Skeletal muscle satellite cell (primary cell): ENCODE measurements around the gene RMRP.
A peak's percentile ranks its signal among the peaks of the same experiment; 100 is the strongest.

Source experiments
- H3K27me3 ChIP-seq: 2 replicates; pipeline ENCODE4 v1.7.0; 2013; ENCODE audit warnings: low read length; ENCODE audit not compliant: control insufficient read depth, insufficient read depth
- H3K36me3 ChIP-seq: 2 replicates; pipeline ENCODE4 v1.7.0; 2013; ENCODE audit warnings: mild to moderate bottlenecking, control low read depth, low read length; ENCODE audit not compliant: insufficient read depth
- H3K4me1 ChIP-seq: 2 replicates; pipeline ENCODE4 v1.7.0; 2013; ENCODE audit warnings: low read length; ENCODE audit not compliant: control insufficient read depth, insufficient read depth
- H3K4me2 ChIP-seq: 2 replicates; pipeline ENCODE4 v1.7.0; 2013; ENCODE audit warnings: mild to moderate bottlenecking, low read length
- H3K4me3 ChIP-seq: 2 replicates; pipeline ENCODE4 v1.7.0; 2013; ENCODE audit warnings: low read length
- H3K9ac ChIP-seq: 2 replicates; pipeline ENCODE4 v1.7.0; 2013; ENCODE audit warnings: mild to moderate bottlenecking, low read depth, low read length, moderate library complexity
- H3K9me3 ChIP-seq: replicated peaks from 2 replicates; pipeline ENCODE4 v1.7.0; 2013; ENCODE audit warnings: mild to moderate bottlenecking, control low read depth, low read length

The RMRP gene

GRCh38 chr9:35674025-35674361, 16.2 kb upstream of the RMRP start:
- Histone ChIP-seq H3K4me1 (peaks cover 14% of the 10 kb centered on the region), H3K9ac (no peak overlapping the region), H3K9me3 (no peaks in the 10 kb centered on the region), H3K4me2 (no peak overlapping the region), H3K4me3 (no peak overlapping the region), H3K36me3 (no peaks in the 10 kb centered on the region), H3K27me3 (peaks cover 7% of the 10 kb centered on the region)

GRCh38 chr9:35673132-35674024, 15.6 kb upstream of the RMRP start, which contains the start of gene CA9:
CA9 (plus strand) TSS chr9:35673928; CDS start chr9:35673960, 32 bp downstream.
- H3K9me3 ChIP-seq: no peaks in the 10 kb centered on the region
- no peak within 1 kb of the TSS for H3K4me3 ChIP-seq
- H3K27me3 ChIP-seq: peaks cover 7% of the 10 kb centered on the region
- no peak within 1 kb of the TSS for H3K4me2 ChIP-seq
- H3K9ac ChIP-seq: no peak within 1 kb of the TSS
- H3K36me3 ChIP-seq: no peaks in the 10 kb centered on the region
- H3K4me1 ChIP-seq: peaks cover 14% of the 10 kb centered on the region

- Histone ChIP-seq H3K27me3 (peaks cover 2% of the 10 kb centered on the region), H3K4me2 (no peak overlapping the region), H3K9me3 (no peaks in the 10 kb centered on the region), H3K9ac (no peak overlapping the region), H3K4me1 (peaks cover 22% of the 10 kb centered on the region), H3K36me3 (no peaks in the 10 kb centered on the region), H3K4me3 (no peak overlapping the region)
Measured at GRCh38 chr9:35669331-35670145, 11.7 kb upstream of the RMRP start.

GRCh38 chr9:35667939-35668338, 10.1 kb upstream of the RMRP start:
- no peaks in the 10 kb centered on the region for H3K9me3 ChIP-seq
- H3K36me3 ChIP-seq: no peaks in the 10 kb centered on the region
- H3K9ac ChIP-seq: no peak overlapping the region
- no peak overlapping the region for H3K4me2 ChIP-seq
- H3K4me1 ChIP-seq: peaks cover 23% of the 10 kb centered on the region
- H3K4me3 ChIP-seq: no peak overlapping the region
- no peaks in the 10 kb centered on the region for H3K27me3 ChIP-seq

GRCh38 chr9:35666549-35666948, 8.7 kb upstream of the RMRP start:
- Histone ChIP-seq H3K4me2 (no peak overlapping the region), H3K4me1 (peaks cover 23% of the 10 kb centered on the region), H3K9ac (no peak overlapping the region), H3K4me3 (no peak overlapping the region), H3K36me3 (peaks cover 7% of the 10 kb centered on the region), H3K27me3 (no peaks in the 10 kb centered on the region), H3K9me3 (no peaks in the 10 kb centered on the region)

GRCh38 chr9:35666045-35666444, 8.2 kb upstream of the RMRP start:
- peaks cover 7% of the 10 kb centered on the region for H3K36me3 ChIP-seq
- no peak overlapping the region for H3K9ac ChIP-seq
- peaks cover 26% of the 10 kb centered on the region for H3K4me1 ChIP-seq
- no peak overlapping the region for H3K4me2 ChIP-seq
- no peaks in the 10 kb centered on the region for H3K9me3 ChIP-seq
- H3K4me3 ChIP-seq: no peak overlapping the region
- H3K27me3 ChIP-seq: no peaks in the 10 kb centered on the region

GRCh38 chr9:35665471-35665818, 7.6 kb upstream of the RMRP start:
- Histone ChIP-seq H3K4me3 (peak overlapping the region; percentile 75), H3K9ac (peak overlapping the region; percentile 74), H3K4me1 (peaks cover 32% of the 10 kb centered on the region), H3K36me3 (peaks cover 11% of the 10 kb centered on the region), H3K9me3 (no peaks in the 10 kb centered on the region), H3K4me2 (peak overlapping the region; percentile 91), H3K27me3 (no peaks in the 10 kb centered on the region)

- H3K4me1 ChIP-seq: peaks cover 32% of the 10 kb centered on the region
Measured at GRCh38 chr9:35664531-35665470, 7.0 kb upstream of the RMRP start, which contains the start of gene ARHGEF39. ARHGEF39 (minus strand) TSS chr9:35665195; CDS start chr9:35665169, 26 bp downstream.

GRCh38 chr9:35662437-35662836, 4.6 kb upstream of the RMRP start:
- Histone ChIP-seq H3K4me3 (no peak overlapping the region), H3K9me3 (no peaks in the 10 kb centered on the region), H3K4me1 (peaks cover 42% of the 10 kb centered on the region), H3K27me3 (no peaks in the 10 kb centered on the region), H3K9ac (no peak overlapping the region), H3K36me3 (peaks cover 16% of the 10 kb centered on the region), H3K4me2 (no peak overlapping the region)

More at GRCh38 chr9:35664531-35665470, 7.0 kb upstream of the RMRP start, which contains the start of gene ARHGEF39:
- peak within 1 kb of the TSS; percentile 74 for H3K9ac ChIP-seq
- H3K27me3 ChIP-seq: no peaks in the 10 kb centered on the region
- peak within 1 kb of the TSS; percentile 91 for H3K4me2 ChIP-seq
- H3K9me3 ChIP-seq: no peaks in the 10 kb centered on the region
- peak within 1 kb of the TSS; percentile 75 for H3K4me3 ChIP-seq
- H3K36me3 ChIP-seq: peaks cover 16% of the 10 kb centered on the region

- H3K4me1 ChIP-seq: peaks cover 47% of the 10 kb centered on the region
- H3K9me3 ChIP-seq: no peaks in the 10 kb centered on the region
- H3K9ac ChIP-seq: no peak overlapping the region
- no peak overlapping the region for H3K4me2 ChIP-seq
- no peak overlapping the region for H3K4me3 ChIP-seq
- H3K27me3 ChIP-seq: no peaks in the 10 kb centered on the region
- H3K36me3 ChIP-seq: peaks cover 16% of the 10 kb centered on the region
Measured at GRCh38 chr9:35661756-35662350, 4.0 kb upstream of the RMRP start.
